ENCODE results near the gene RPL19.

RPL19 gene

GRCh38 chr17:39209317-39210092 is 9.4 kb downstream of the RPL19 start:
- peak overlapping the region; percentile 69 for H3K27ac ChIP-seq
- no peak for TF ChIP-seq ZFX (IDR thresholded peaks at IDR 0.05)
- TF ChIP-seq CTCF (conservative IDR thresholded peaks at IDR 0.05): no peak

- peak overlapping the region; percentile 69 for H3K27ac ChIP-seq
- TF ChIP-seq ZFX (IDR thresholded peaks at IDR 0.05): no peak
- TF ChIP-seq CTCF (conservative IDR thresholded peaks at IDR 0.05): no peak
Measured at GRCh38 chr17:39210093-39210434, 10.0 kb downstream of the RPL19 start.

- peak overlapping the region; percentile 37 for H3K27ac ChIP-seq
- TF ChIP-seq ZFX (IDR thresholded peaks at IDR 0.05) (no peak), CTCF (conservative IDR thresholded peaks at IDR 0.05) (no peak)
Measured at GRCh38 chr17:39212195-39212810, 12.2 kb downstream of the RPL19 start.

- peak overlapping the region; percentile 37 for H3K27ac ChIP-seq
- TF ChIP-seq CTCF (conservative IDR thresholded peaks at IDR 0.05): no peak
- no peak for TF ChIP-seq ZFX (IDR thresholded peaks at IDR 0.05)
Measured at GRCh38 chr17:39212841-39213480, 12.9 kb downstream of the RPL19 start.

- no peak overlapping the region for H3K27ac ChIP-seq
- no peak for TF ChIP-seq ZFX (IDR thresholded peaks at IDR 0.05)
- TF ChIP-seq CTCF (conservative IDR thresholded peaks at IDR 0.05): no peak
Measured at GRCh38 chr17:39213852-39214251, 13.8 kb downstream of the RPL19 start.

- no peak for TF ChIP-seq ZFX (IDR thresholded peaks at IDR 0.05)
- no peak for TF ChIP-seq CTCF (conservative IDR thresholded peaks at IDR 0.05)
- no peak overlapping the region for H3K27ac ChIP-seq
Measured at GRCh38 chr17:39217734-39218369, 17.8 kb downstream of the RPL19 start.

- TF ChIP-seq CTCF (conservative IDR thresholded peaks at IDR 0.05): no peak
- no peak for TF ChIP-seq ZFX (IDR thresholded peaks at IDR 0.05)
- no peak overlapping the region for H3K27ac ChIP-seq
Measured at GRCh38 chr17:39218906-39219305, 18.8 kb downstream of the RPL19 start.
